ENCODE results near the gene WDR18. TPM values are rescaled to one million over a fixed set of nuclear protein-coding genes. Genes with fewer than 3 reads are reported as not detected.

The WDR18 gene
- total and polyA plus RNA-seq, 2 of the 4 experiments (the other 2 are of a cell fraction), result 37.1 to 56.9 TPM

Small RNA genes within 50 kb of the gene (microRNA-seq; reads per million reads assigned to microRNA genes)
- not detected for gene RNU6-2 (ENCODE audit: insufficient read depth, insufficient read length)

Small RNA genes within 50 kb of the gene (small RNA-seq; reads per million reads assigned to genes)
- 0.88 to 97.0 (median 1.4) reads per million in 5 experiments for gene RNU6-2

Other genes with a start within 250 kb of the WDR18 start
- gene MISP, start 233.2 kb upstream of the WDR18 start, total RNA-seq (2012; rRNA removed), result not detected in 2 replicates
- gene MISP, start 233.2 kb upstream of the WDR18 start, polyA plus RNA-seq (2012; rRNA removed), result 0.03 TPM in 1 of 2 replicates, not detected in the other
- 95.5 and 146 TPM in 2 replicates for gene PTBP1, start 186.9 kb upstream of the WDR18 start, total RNA-seq (2012; rRNA removed)
- 269 and 483 TPM in 2 replicates for gene PTBP1, start 186.9 kb upstream of the WDR18 start, polyA plus RNA-seq (2012; rRNA removed)
- gene PLPPR3, start 162.4 kb upstream of the WDR18 start, total RNA-seq (2012; rRNA removed), result 0.36 and 0.56 TPM in 2 replicates
- gene PLPPR3, start 162.4 kb upstream of the WDR18 start, polyA plus RNA-seq (2012; rRNA removed), result 1.2 and 2.0 TPM in 2 replicates
- gene AZU1, start 156.5 kb upstream of the WDR18 start, total RNA-seq (2012; rRNA removed), result not detected in 2 replicates
- gene AZU1, start 156.5 kb upstream of the WDR18 start, polyA plus RNA-seq (2012; rRNA removed), result 0.12 TPM in 1 of 2 replicates, not detected in the other
- not detected in 2 replicates for gene PRTN3, start 143.3 kb upstream of the WDR18 start, total RNA-seq (2012; rRNA removed)
- gene PRTN3, start 143.3 kb upstream of the WDR18 start, polyA plus RNA-seq (2012; rRNA removed), result not detected in 2 replicates
- gene ELANE, start 132.0 kb upstream of the WDR18 start, total RNA-seq (2012; rRNA removed), result not detected in 2 replicates
- gene ELANE, start 132.0 kb upstream of the WDR18 start, polyA plus RNA-seq (2012; rRNA removed), result 0.24 and 0.27 TPM in 2 replicates
- gene CFD, start 124.7 kb upstream of the WDR18 start, total RNA-seq (2012; rRNA removed), result 1.1 and 1.4 TPM in 2 replicates
- 2.8 and 3.8 TPM in 2 replicates for gene CFD, start 124.7 kb upstream of the WDR18 start, polyA plus RNA-seq (2012; rRNA removed)
- 8.1 and 15.3 TPM in 2 replicates for gene MED16, start 91.2 kb upstream of the WDR18 start, total RNA-seq (2012; rRNA removed)
- 40.2 and 49.0 TPM in 2 replicates for gene MED16, start 91.2 kb upstream of the WDR18 start, polyA plus RNA-seq (2012; rRNA removed)
- not detected in 2 replicates for gene RNU6-9, start 90.9 kb upstream of the WDR18 start, total RNA-seq (2012; rRNA removed)
- not detected in 2 replicates for gene RNU6-9, start 90.9 kb upstream of the WDR18 start, polyA plus RNA-seq (2012; rRNA removed)
- gene R3HDM4, start 71.1 kb upstream of the WDR18 start, total RNA-seq (2012; rRNA removed), result 8.9 and 9.0 TPM in 2 replicates
- 51.5 and 52.5 TPM in 2 replicates for gene R3HDM4, start 71.1 kb upstream of the WDR18 start, polyA plus RNA-seq (2012; rRNA removed)
- gene KISS1R, start 67.0 kb upstream of the WDR18 start, total RNA-seq (2012; rRNA removed), result not detected in 2 replicates
- gene KISS1R, start 67.0 kb upstream of the WDR18 start, polyA plus RNA-seq (2012; rRNA removed), result not detected in 2 replicates
- 16.0 and 16.7 TPM in 2 replicates for gene ARID3A, start 58.3 kb upstream of the WDR18 start, total RNA-seq (2012; rRNA removed)
- gene ARID3A, start 58.3 kb upstream of the WDR18 start, polyA plus RNA-seq (2012; rRNA removed), result 23.1 and 29.4 TPM in 2 replicates
- gene GRIN3B, start 16.1 kb downstream of the WDR18 start, total RNA-seq (2012; rRNA removed), result under 0.01 and 0.28 TPM in 2 replicates
- gene GRIN3B, start 16.1 kb downstream of the WDR18 start, polyA plus RNA-seq (2012; rRNA removed), result 0.91 and 1.8 TPM in 2 replicates
- gene TMEM259, start 36.8 kb downstream of the WDR18 start, total RNA-seq (2012; rRNA removed), result 22.6 and 26.4 TPM in 2 replicates
- 153 and 181 TPM in 2 replicates for gene TMEM259, start 36.8 kb downstream of the WDR18 start, polyA plus RNA-seq (2012; rRNA removed)
- gene RNU6-2, start 37.2 kb downstream of the WDR18 start, total RNA-seq (2012; rRNA removed), result not detected in 2 replicates
- not detected in 2 replicates for gene RNU6-2, start 37.2 kb downstream of the WDR18 start, polyA plus RNA-seq (2012; rRNA removed)
- 270 and 272 TPM in 2 replicates for gene CNN2, start 42.3 kb downstream of the WDR18 start, total RNA-seq (2012; rRNA removed)
- 385 and 395 TPM in 2 replicates for gene CNN2, start 42.3 kb downstream of the WDR18 start, polyA plus RNA-seq (2012; rRNA removed)
- gene ABCA7, start 55.8 kb downstream of the WDR18 start, total RNA-seq (2012; rRNA removed), result 0.36 and 0.56 TPM in 2 replicates
- gene ABCA7, start 55.8 kb downstream of the WDR18 start, polyA plus RNA-seq (2012; rRNA removed), result 3.2 and 3.3 TPM in 2 replicates
- 0.83 and 1.3 TPM in 2 replicates for gene ARHGAP45, start 82.8 kb downstream of the WDR18 start, total RNA-seq (2012; rRNA removed)
- 1.4 and 1.7 TPM in 2 replicates for gene ARHGAP45, start 82.8 kb downstream of the WDR18 start, polyA plus RNA-seq (2012; rRNA removed)
- 195 and 294 TPM in 2 replicates for gene POLR2E, start 111.0 kb downstream of the WDR18 start, total RNA-seq (2012; rRNA removed)
- gene POLR2E, start 111.0 kb downstream of the WDR18 start, polyA plus RNA-seq (2012; rRNA removed), result 391 and 449 TPM in 2 replicates
- 357 and 415 TPM in 2 replicates for gene GPX4, start 119.6 kb downstream of the WDR18 start, total RNA-seq (2012; rRNA removed)
- 1,083 and 1,136 TPM in 2 replicates for gene GPX4, start 119.6 kb downstream of the WDR18 start, polyA plus RNA-seq (2012; rRNA removed)
- gene SBNO2, start 189.9 kb downstream of the WDR18 start, total RNA-seq (2012; rRNA removed), result 13.4 and 13.6 TPM in 2 replicates
- 40.4 and 40.5 TPM in 2 replicates for gene SBNO2, start 189.9 kb downstream of the WDR18 start, polyA plus RNA-seq (2012; rRNA removed)
- gene STK11, start 221.4 kb downstream of the WDR18 start, total RNA-seq (2012; rRNA removed), result 39.3 and 45.0 TPM in 2 replicates
- gene STK11, start 221.4 kb downstream of the WDR18 start, polyA plus RNA-seq (2012; rRNA removed), result 40.9 and 42.8 TPM in 2 replicates